Measurements from ENCODE around the gene LAMB4.

LAMB4 gene

GRCh38 chr7:108000875-108001763, 129.0 kb downstream of the LAMB4 start:
- in situ Hi-C loops (cut with HindIII; ENCODE audit: low sequenced_read_pairs): no loop called here

GRCh38 chr7:107999779-108000560, 130.2 kb downstream of the LAMB4 start:
- in situ Hi-C loops (cut with HindIII; ENCODE audit: low sequenced_read_pairs): no loop called here

- in situ Hi-C loops (cut with HindIII; ENCODE audit: low sequenced_read_pairs): no loop called here
These were observed 131.3 kb downstream of the LAMB4 start for GRCh38 chr7:107998660-107999480.

- in situ Hi-C loops (cut with HindIII; ENCODE audit: low sequenced_read_pairs): no loop called here
These were observed 132.0 kb downstream of the LAMB4 start for GRCh38 chr7:107998150-107998549.

GRCh38 chr7:107996072-107996882, 133.9 kb downstream of the LAMB4 start:
- in situ Hi-C loops (cut with HindIII; ENCODE audit: low sequenced_read_pairs): no loop called here

- in situ Hi-C loops (cut with HindIII; ENCODE audit: low sequenced_read_pairs): no loop called here
These were observed 134.7 kb downstream of the LAMB4 start for GRCh38 chr7:107995184-107996071.

- in situ Hi-C loops (cut with HindIII; ENCODE audit: low sequenced_read_pairs): no loop called here
These were observed 135.6 kb downstream of the LAMB4 start for GRCh38 chr7:107994421-107995030.

- in situ Hi-C loops (cut with HindIII; ENCODE audit: low sequenced_read_pairs): no loop called here
These were observed 136.3 kb downstream of the LAMB4 start for GRCh38 chr7:107993891-107994291.

- in situ Hi-C loops (cut with HindIII; ENCODE audit: low sequenced_read_pairs): no loop called here
These were observed 140.4 kb downstream of the LAMB4 start for GRCh38 chr7:107989618-107990373.

GRCh38 chr7:107982918-107983389, 147.2 kb downstream of the LAMB4 start:
- in situ Hi-C loops (cut with HindIII; ENCODE audit: low sequenced_read_pairs): loop anchor here (5.0 kb wide), 1 partner anchor 51 kb away; no protein-coding TSS in a partner anchor

- in situ Hi-C loops (cut with HindIII; ENCODE audit: low sequenced_read_pairs): loop anchor here (5.0 kb wide), 1 partner anchor 50 kb away; no protein-coding TSS in a partner anchor
These were observed 147.9 kb downstream of the LAMB4 start for GRCh38 chr7:107982042-107982840.

- in situ Hi-C loops (cut with HindIII; ENCODE audit: low sequenced_read_pairs): loop anchor here (5.0 kb wide), 1 partner anchor 49 kb away; no protein-coding TSS in a partner anchor
These were observed 148.7 kb downstream of the LAMB4 start for GRCh38 chr7:107981466-107981865.

GRCh38 chr7:107980671-107981190, 149.4 kb downstream of the LAMB4 start:
- in situ Hi-C loops (cut with HindIII; ENCODE audit: low sequenced_read_pairs): loop anchor here (5.0 kb wide), 1 partner anchor 48 kb away; no protein-coding TSS in a partner anchor

GRCh38 chr7:107980171-107980570, 150.0 kb downstream of the LAMB4 start:
- in situ Hi-C loops (cut with HindIII; ENCODE audit: low sequenced_read_pairs): loop anchor here (5.0 kb wide), 1 partner anchor 48 kb away; no protein-coding TSS in a partner anchor

GRCh38 chr7:107978815-107979408, 151.2 kb downstream of the LAMB4 start:
- in situ Hi-C loops (cut with HindIII; ENCODE audit: low sequenced_read_pairs): no loop called here

GRCh38 chr7:107977048-107977447, 153.1 kb downstream of the LAMB4 start:
- in situ Hi-C loops (cut with HindIII; ENCODE audit: low sequenced_read_pairs): no loop called here

Data from DLD1 (cell line).